ENCODE results near the gene PTCD1. TPM values are rescaled to one million over a fixed set of nuclear protein-coding genes. Genes with fewer than 3 reads are reported as not detected.

Gene PTCD1
- total and polyA plus RNA-seq, 2 experiments from 2014 or later = 12.2 to 13.4 TPM

- no peak for TF ChIP-seq REST (IDR thresholded peaks at IDR 0.05; ENCODE audit: unreplicated experiment)
- no peak for TF ChIP-seq POLR2AphosphoS5 (IDR thresholded peaks at IDR 0.05; ENCODE audit: low read depth)
- TF ChIP-seq STAT1 (IDR thresholded peaks at IDR 0.05; ENCODE audit: unreplicated experiment) = no peak
- no peak for TF ChIP-seq CREB1 (CRISPR knock-in tag; IDR thresholded peaks at IDR 0.05; ENCODE audit: low read depth)
- TF ChIP-seq ZNF114 (CRISPR knock-in tag; IDR thresholded peaks at IDR 0.05) = no peak
- TF ChIP-seq NANOG (IDR thresholded peaks at IDR 0.05; ENCODE audit: borderline replicate concordance) = no peak
- TF ChIP-seq CTCF (conservative IDR thresholded peaks at IDR 0.05; ENCODE audit: low read depth in 2 of 2) = no peak
- no peak for TF ChIP-seq EZH2phosphoT487 (IDR thresholded peaks at IDR 0.05; ENCODE audit: unreplicated experiment)
- no peak for TF ChIP-seq ETS1 (IDR thresholded peaks at IDR 0.05)
- TF ChIP-seq JUNB (IDR thresholded peaks at IDR 0.05; ENCODE audit: unreplicated experiment) = no peak
- no peak for TF ChIP-seq ZNF331 (CRISPR knock-in tag; IDR thresholded peaks at IDR 0.05; ENCODE audit: low read depth)
- TF ChIP-seq EZH2 (IDR thresholded peaks at IDR 0.05; ENCODE audit: low read depth, unreplicated experiment) = no peak
Observed at GRCh38 chr7:99449326-99449725, 10.7 kb upstream of the PTCD1 start (continued).

GRCh38 chr7:99448855-99449254 lies 10.3 kb upstream of the PTCD1 start:
- Histone ChIP-seq H3K27me3 (ENCODE audit: insufficient read depth) (no peaks in the 10 kb centered on the region), H3K4me2 (no peak overlapping the region), H4K20me1 (replicated peaks; ENCODE audit: insufficient read depth) (peaks cover 20% of the 10 kb centered on the region), H3K4me3 (no peak overlapping the region), H3K4me1 (ENCODE audit: insufficient read depth) (no peaks in the 10 kb centered on the region), H3F3A (replicated peaks; ENCODE audit: low read depth) (peaks cover 8% of the 10 kb centered on the region), H3K9me2 (ENCODE audit: insufficient read depth) (no peaks in the 10 kb centered on the region), H2AFZ (no peak overlapping the region), H3K36me3 (ENCODE audit: insufficient read depth) (peaks cover 43% of the 10 kb centered on the region), H3K79me2 (replicated peaks; ENCODE audit: insufficient read depth) (0 out of 2 replicates have a peak, but pooled peaks cover 3% of the 10 kb centered on the region), H3K27ac (ENCODE audit: low read depth) (no peak overlapping the region)
- DNase-seq (ENCODE audit: low spot score) (no peak), ATAC-seq (no peak)
- Mint-ChIP-seq H3K27ac (no peak overlapping the region), H3K4me3 (no peak overlapping the region), H3K4me1 (no peaks in the 10 kb centered on the region), H3K9me3 (no peaks in the 10 kb centered on the region), H3K36me3 (ENCODE audit: low read depth) (peaks cover 92% of the 10 kb centered on the region), H3K27me3 (ENCODE audit: insufficient read depth, low read depth, poor library complexity) (peaks cover 15% of the 10 kb centered on the region)
- no peak for TF ChIP-seq REST (IDR thresholded peaks at IDR 0.05; ENCODE audit: unreplicated experiment)
- no peak for TF ChIP-seq CREB1 (CRISPR knock-in tag; IDR thresholded peaks at IDR 0.05; ENCODE audit: low read depth)
- no peak for TF ChIP-seq JUNB (IDR thresholded peaks at IDR 0.05; ENCODE audit: unreplicated experiment)
- TF ChIP-seq ZNF114 (CRISPR knock-in tag; IDR thresholded peaks at IDR 0.05) = no peak
- TF ChIP-seq EZH2phosphoT487 (IDR thresholded peaks at IDR 0.05; ENCODE audit: unreplicated experiment) = no peak
- no peak for TF ChIP-seq ZNF331 (CRISPR knock-in tag; IDR thresholded peaks at IDR 0.05; ENCODE audit: low read depth)
- no peak for TF ChIP-seq POLR2AphosphoS5 (IDR thresholded peaks at IDR 0.05; ENCODE audit: low read depth)
- no peak for TF ChIP-seq NANOG (IDR thresholded peaks at IDR 0.05; ENCODE audit: borderline replicate concordance)
- no peak for TF ChIP-seq STAT1 (IDR thresholded peaks at IDR 0.05; ENCODE audit: unreplicated experiment)
- no peak for TF ChIP-seq EZH2 (IDR thresholded peaks at IDR 0.05; ENCODE audit: low read depth, unreplicated experiment)
- no peak for TF ChIP-seq CTCF (conservative IDR thresholded peaks at IDR 0.05; ENCODE audit: low read depth in 2 of 2)

Data from GM23338 (cell line).